NK-92 (cell line): ENCODE measurements around the gene GOLGA1.
"Not testable (repeated sequence)": the region's sequence is repeated elsewhere in the genome, so short reads cannot be mapped to it uniquely, and the experiment has no call there.

Experiments used
- DNase-seq: peaks from one replicate; lab custom pipeline; 2025; ENCODE audit not compliant: unreplicated experiment; lab: John Stamatoyannopoulos, UW

The GOLGA1 gene

GRCh38 chr9:124940521-124940893 is 376 bp downstream of the GOLGA1 start:
- no peak for DNase-seq

GRCh38 chr9:124939944-124940343 is 939 bp downstream of the GOLGA1 start:
- DNase-seq: no peak

GRCh38 chr9:124934290-124934689 is 6.6 kb downstream of the GOLGA1 start:
- no peak for DNase-seq

- no peak for DNase-seq
Measured at GRCh38 chr9:124932333-124932732, 8.6 kb downstream of the GOLGA1 start.

GRCh38 chr9:124929464-124929863 is 11.4 kb downstream of the GOLGA1 start:
- no peak for DNase-seq

GRCh38 chr9:124928116-124928515 is 12.8 kb downstream of the GOLGA1 start:
- DNase-seq: no peak

GRCh38 chr9:124920394-124920793 is 20.5 kb downstream of the GOLGA1 start:
- not testable (repeated sequence) for DNase-seq

GRCh38 chr9:124914753-124915405 is 26.0 kb downstream of the GOLGA1 start:
- DNase-seq: no peak

GRCh38 chr9:124913378-124913777 is 27.5 kb downstream of the GOLGA1 start:
- no peak for DNase-seq

- no peak for DNase-seq
Measured at GRCh38 chr9:124911766-124912165, 29.1 kb downstream of the GOLGA1 start.

- no peak for DNase-seq
Measured at GRCh38 chr9:124908098-124908497, 32.8 kb downstream of the GOLGA1 start.

- no peak for DNase-seq
Measured at GRCh38 chr9:124906966-124907365, 33.9 kb downstream of the GOLGA1 start.

- no peak for DNase-seq
Measured at GRCh38 chr9:124899845-124900244, 41.0 kb downstream of the GOLGA1 start.

GRCh38 chr9:124897570-124898460 is 43.1 kb downstream of the GOLGA1 start:
- no peak for DNase-seq

- DNase-seq: no peak
Measured at GRCh38 chr9:124894741-124895170, 46.1 kb downstream of the GOLGA1 start.

GRCh38 chr9:124894035-124894740 is 46.7 kb downstream of the GOLGA1 start:
- DNase-seq: no peak

- DNase-seq: no peak
Measured at GRCh38 chr9:124890179-124890578, 50.7 kb downstream of the GOLGA1 start.

GRCh38 chr9:124889006-124889405 is 51.9 kb downstream of the GOLGA1 start:
- no peak for DNase-seq

GRCh38 chr9:124887832-124888231 is 53.1 kb downstream of the GOLGA1 start:
- DNase-seq: no peak

GRCh38 chr9:124886866-124887492 is 53.9 kb downstream of the GOLGA1 start:
- no peak for DNase-seq

- no peak for DNase-seq
Measured at GRCh38 chr9:124886461-124886860, 54.4 kb downstream of the GOLGA1 start.
